HG03095 (cell line): Measurements from ENCODE around the gene MAB21L4.

ENCODE experiments used
- ATAC-seq: cut with Tn5 transposase; IDR thresholded peaks from one replicate; pipeline ENCODE4 v1.9.1; 2021; ENCODE audit warnings: moderate library complexity; ENCODE audit not compliant: unreplicated experiment

The MAB21L4 gene

GRCh38 chr2:240840435-240841060 lies 55.4 kb downstream of the MAB21L4 start:
- ATAC-seq: no peak

- no peak for ATAC-seq
These were observed 56.5 kb downstream of the MAB21L4 start for GRCh38 chr2:240839152-240840143.

- no peak for ATAC-seq
These were observed 58.3 kb downstream of the MAB21L4 start for GRCh38 chr2:240837621-240838020.

- no peak for ATAC-seq
These were observed 59.0 kb downstream of the MAB21L4 start for GRCh38 chr2:240836781-240837467.
